ENCODE results near the gene TMEM59L. TPM values are rescaled to one million over a fixed set of nuclear protein-coding genes. Genes with fewer than 3 reads are reported as not detected.

The TMEM59L gene
- total and polyA plus RNA-seq, 10 of the 15 experiments (the other 5 are each of a cell fraction or from before 2014, with no cell fraction given): 0.06 TPM; not detected in 9

GRCh38 chr19:18646535-18647370, 34.1 kb downstream of the TMEM59L start (continued):
- no peak for TF ChIP-seq E2F8 (IDR thresholded peaks at IDR 0.05; ENCODE audit: low read depth, partially characterized antibody)
- no peak for TF ChIP-seq CHD1 (IDR thresholded peaks at IDR 0.05; ENCODE audit: low read depth, low read length)
- no peak for TF ChIP-seq POLR2A (IDR thresholded peaks at IDR 0.05; ENCODE audit: low read depth, low read length)
- no peak for TF ChIP-seq HCFC1 (IDR thresholded peaks at IDR 0.05; ENCODE audit: low read length)
- TF ChIP-seq SPI1 (IDR thresholded peaks at IDR 0.05; ENCODE audit: borderline replicate concordance, insufficient read depth, low read depth, low read length): no peak
- TF ChIP-seq FOXM1 (IDR thresholded peaks at IDR 0.05; ENCODE audit: low read depth, low read length): no peak
- TF ChIP-seq ZBED1 (IDR thresholded peaks at IDR 0.05; ENCODE audit: borderline replicate concordance): no peak

GRCh38 chr19:18647371-18647767, 34.7 kb downstream of the TMEM59L start:
- Histone ChIP-seq H4K20me1 (ENCODE audit: control insufficient read depth, insufficient read depth) (peaks cover 9% of the 10 kb centered on the region; the same call in 1 of the 2 replicates), H3K9me3 (replicated peaks; ENCODE audit: control insufficient read depth, insufficient read depth, low read length) (no peaks in the 10 kb centered on the region), H3K27me3 (replicated peaks in 1 of 2; ENCODE audit: control insufficient read depth in 2 of 2, insufficient read depth in 2 of 2, low read length in 1 of 2) (no peaks in the 10 kb centered on the region), H3K79me2 (ENCODE audit: control insufficient read depth, insufficient read depth, low read length) (no peaks in the 10 kb centered on the region; the same call in 1 of the 2 replicates), H3K4me1 (ENCODE audit: control insufficient read depth, insufficient read depth, low read length) (peaks cover 18% of the 10 kb centered on the region), H3K4me3 (no peak overlapping the region), H3K4me2 (ENCODE audit: control insufficient read depth, insufficient read depth) (no peak overlapping the region), H2AFZ (ENCODE audit: control insufficient read depth, low read depth, low read length) (no peak overlapping the region), H3K36me3 (ENCODE audit: control insufficient read depth in 2 of 2, insufficient read depth in 2 of 2, low read length in 1 of 2) (no peaks in the 10 kb centered on the region; a peak in 2 of 4 replicates), H3K27ac (ENCODE audit: control insufficient read depth, insufficient read depth) (no peak overlapping the region), H3K9ac (ENCODE audit: control insufficient read depth, insufficient read depth, low read length) (no peak overlapping the region)
- WGBS (ENCODE audit: insufficient coverage, insufficient replicate concordance, low lambda C conversion rate, missing lambda C conversion rate): 89% methylated on average over 1 of the region's 1 CpG
- in situ Hi-C loops (cut with MboI): no loop called here
- ChIA-PET CTCF (no interaction called here), RAD21 (ENCODE audit: unreplicated experiment) (no interaction called here), POLR2A (no interaction called here), SMC1A (ENCODE audit: uncharacterized antibody, unreplicated experiment) (no interaction called here)
- BruUV-seq (replicated peaks): no TSS peak
- DNase-seq (ENCODE audit: low read depth, low spot score) (no peak), FAIRE-seq (no peak), ATAC-seq (no peak)
- intact Hi-C loops (cut with micrococcal nuclease; ENCODE audit: unreplicated experiment): no loop called here
- TF ChIP-seq MLLT1 (IDR thresholded peaks at IDR 0.05) (no peak), ZZZ3 (IDR thresholded peaks at IDR 0.05; ENCODE audit: control insufficient read depth, insufficient read length, low read depth) (no peak), USF1 (IDR thresholded peaks at IDR 0.05; ENCODE audit: borderline replicate concordance, extremely low read length, insufficient read depth, low read depth, low read length) (no peak), HSF1 (IDR thresholded peaks at IDR 0.05; ENCODE audit: low read depth, low read length) (no peak)
